GM12892 (cell line): Measurements from ENCODE around the gene C16orf89.

Experiments used
- POLR2A ChIP-seq: IDR thresholded peaks from 2 replicates; pipeline ENCODE4 v1.6.1; 2011; ENCODE audit warnings: low read depth, low read length, control low read depth
- POLR2AphosphoS5 ChIP-seq: IDR thresholded peaks from 2 replicates; pipeline ENCODE4 v1.6.1; 2011; ENCODE audit warnings: low read depth, low read length, control low read depth
- TAF1 ChIP-seq: IDR thresholded peaks from 2 replicates; pipeline ENCODE4 v1.6.1; 2011; ENCODE audit warnings: low read depth, mild to moderate bottlenecking, control low read depth, low read length, borderline replicate concordance

DNA sequence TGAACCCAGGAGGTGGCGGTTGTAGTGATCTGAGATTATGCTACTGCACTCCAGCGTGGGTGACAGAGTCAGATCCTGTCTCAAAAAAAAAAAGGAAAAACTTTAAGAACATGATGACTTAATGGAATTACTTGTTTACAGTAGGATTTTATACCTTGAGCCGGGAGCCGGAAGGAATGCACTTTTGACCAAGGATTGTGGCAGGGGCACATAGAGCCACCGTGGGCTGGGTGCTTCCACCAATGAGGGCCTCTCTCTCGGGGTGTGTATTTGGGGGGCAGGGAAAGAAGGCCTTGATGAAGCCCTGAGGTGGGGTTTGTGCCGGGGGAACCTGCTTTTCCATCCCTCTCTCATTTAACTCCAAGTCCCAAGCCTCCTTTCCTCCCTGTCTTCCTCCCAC is 25.3 kb downstream of the C16orf89 start:
- TF ChIP-seq POLR2A (no peak), POLR2AphosphoS5 (no peak), TAF1 (no peak)
